Stimulated activated naive B cell treated with anti-CD40 and anti-IgM and Interleukin-4, amounts not matched to agents 10 μg/mL and 1 μg/mL and 100 μg/mL, for 72 hours (primary cell): Measurements from ENCODE around the gene PROM1.

ENCODE experiments used
- ATAC-seq, 2 donors: fragments of 150-1000 bp; cut with Tn5 transposase; replicated peaks; 2 replicates each; pipeline ENCODE4 v1.10.0; 2021; ENCODE audit warnings: moderate library complexity in 1 of 2
- DNase-seq: peaks from one replicate; pipeline ENCODE4 v3.0.0; 2021
- H3K27ac Mint-ChIP-seq: one replicate; pipeline ENCODE4 v1.8.0; 2022; ENCODE audit warnings: mild to moderate bottlenecking, mixed read lengths
- H3K27me3 Mint-ChIP-seq, 2 donors: one replicate each; pipeline ENCODE4 v1.8.0; 2022; ENCODE audit warnings: mixed read lengths in 2 of 2
- H3K36me3 Mint-ChIP-seq, 2 donors: one replicate each; pipeline ENCODE4 v1.8.0; 2022; ENCODE audit warnings: mixed read lengths in 2 of 2, mild to moderate bottlenecking in 1 of 2
- H3K4me1 Mint-ChIP-seq, 2 donors: one replicate each; pipeline ENCODE4 v1.8.0; 2022; ENCODE audit warnings: mixed read lengths in 2 of 2, mild to moderate bottlenecking in 1 of 2
- H3K4me3 Mint-ChIP-seq, 2 donors: one replicate each; pipeline ENCODE4 v1.8.0; 2022; ENCODE audit warnings: mild to moderate bottlenecking in 2 of 2, mixed read lengths in 2 of 2, moderate library complexity in 1 of 2
- H3K9me3 Mint-ChIP-seq, 2 donors: one replicate each; pipeline ENCODE4 v1.8.0; 2022; ENCODE audit warnings: mixed read lengths in 2 of 2, mild to moderate bottlenecking in 1 of 2

PROM1 gene

DNA sequence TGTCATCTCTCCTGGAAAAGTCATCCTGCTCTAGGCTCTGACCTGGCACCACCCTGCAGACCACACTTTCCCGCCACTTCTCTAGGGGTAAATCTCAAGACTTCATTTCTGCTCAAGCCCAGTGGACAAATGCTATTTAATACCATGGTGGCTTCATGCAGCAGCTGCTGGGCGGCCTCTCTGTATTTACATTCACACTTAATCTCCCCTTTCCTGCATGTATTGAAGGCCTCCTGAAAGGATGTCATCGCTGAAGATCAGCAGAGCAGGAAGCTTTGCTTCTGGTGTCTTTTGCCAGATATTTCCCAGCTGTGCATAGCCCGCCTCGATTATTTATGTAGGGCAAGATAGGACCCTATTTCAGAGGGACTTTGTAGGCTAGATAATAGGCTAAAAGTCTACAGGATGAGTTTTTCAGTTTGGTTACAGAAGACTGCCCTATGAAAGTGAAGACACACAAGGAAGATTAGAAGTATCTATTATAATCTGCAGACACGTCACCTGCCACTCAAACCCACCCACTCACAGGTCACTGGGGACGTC lies 17.2 kb downstream of the PROM1 start:
- Mint-ChIP-seq H3K27me3 (peaks cover 0 to 11% of the 10 kb centered on the region in 2 donors), H3K9me3 (peaks cover 3 to 5% of the 10 kb centered on the region in 2 donors), H3K4me3 (no peak overlapping the region), H3K27ac (no peak overlapping the region), H3K36me3 (peaks cover 1 to 4% of the 10 kb centered on the region in 2 donors), H3K4me1 (peaks cover 2 to 4% of the 10 kb centered on the region in 2 donors)
- no peak for ATAC-seq
- DNase-seq, result no peak

DNA sequence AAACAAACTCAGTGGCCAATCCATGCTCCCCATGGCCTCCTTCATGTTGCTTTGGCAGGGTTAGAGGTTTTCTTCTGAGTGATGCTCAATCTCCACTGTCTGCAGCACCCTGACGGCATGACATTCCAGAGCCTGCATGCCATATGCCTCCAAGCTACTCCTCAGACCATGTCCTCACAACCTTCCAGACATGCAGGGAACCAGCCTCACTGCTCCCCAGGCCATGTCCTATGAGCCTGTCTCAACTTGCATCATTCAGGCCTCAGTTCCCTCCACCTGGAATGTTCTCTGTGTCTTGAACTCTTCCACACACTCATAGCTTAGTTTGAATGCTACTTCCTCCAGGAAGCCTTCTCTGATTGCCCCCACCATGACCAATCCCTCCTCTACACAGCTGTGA lies 18.8 kb downstream of the PROM1 start:
- Mint-ChIP-seq H3K4me3 (no peak overlapping the region), H3K9me3 (peaks cover 3 to 5% of the 10 kb centered on the region in 2 donors), H3K27ac (no peak overlapping the region), H3K36me3 (peaks cover 1 to 4% of the 10 kb centered on the region in 2 donors), H3K27me3 (peaks cover 0 to 6% of the 10 kb centered on the region in 2 donors), H3K4me1 (peaks cover 0 to 1% of the 10 kb centered on the region in 2 donors)
- ATAC-seq, result no peak
- no peak for DNase-seq

DNA sequence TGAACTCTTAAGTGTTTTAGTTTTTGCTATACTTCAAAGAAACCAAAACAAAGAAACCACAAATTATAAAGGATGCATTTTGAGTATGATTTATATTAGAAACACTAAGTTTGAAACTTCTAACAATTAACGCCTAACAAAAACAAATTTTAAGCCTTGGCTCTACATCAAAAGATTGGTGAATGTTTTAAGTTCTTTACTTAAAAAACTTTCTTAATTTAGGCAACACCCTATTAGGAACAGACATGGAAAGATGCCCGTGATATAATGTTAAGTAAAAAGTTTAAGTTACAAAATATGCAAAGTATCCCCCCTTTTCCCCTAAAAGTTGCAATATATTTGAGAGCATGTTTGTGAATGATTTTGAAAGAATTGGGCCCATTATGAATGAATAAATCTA lies 21.2 kb downstream of the PROM1 start:
- ATAC-seq (no peak), DNase-seq (no peak)
- Mint-ChIP-seq H3K27ac (no peak overlapping the region), H3K36me3 (peaks cover 1 to 4% of the 10 kb centered on the region in 2 donors), H3K4me3 (no peak overlapping the region), H3K9me3 (peaks cover 3 to 5% of the 10 kb centered on the region in 2 donors), H3K4me1 (peaks cover 0 to 1% of the 10 kb centered on the region in 2 donors), H3K27me3 (peaks cover 0 to 6% of the 10 kb centered on the region in 2 donors)

DNA sequence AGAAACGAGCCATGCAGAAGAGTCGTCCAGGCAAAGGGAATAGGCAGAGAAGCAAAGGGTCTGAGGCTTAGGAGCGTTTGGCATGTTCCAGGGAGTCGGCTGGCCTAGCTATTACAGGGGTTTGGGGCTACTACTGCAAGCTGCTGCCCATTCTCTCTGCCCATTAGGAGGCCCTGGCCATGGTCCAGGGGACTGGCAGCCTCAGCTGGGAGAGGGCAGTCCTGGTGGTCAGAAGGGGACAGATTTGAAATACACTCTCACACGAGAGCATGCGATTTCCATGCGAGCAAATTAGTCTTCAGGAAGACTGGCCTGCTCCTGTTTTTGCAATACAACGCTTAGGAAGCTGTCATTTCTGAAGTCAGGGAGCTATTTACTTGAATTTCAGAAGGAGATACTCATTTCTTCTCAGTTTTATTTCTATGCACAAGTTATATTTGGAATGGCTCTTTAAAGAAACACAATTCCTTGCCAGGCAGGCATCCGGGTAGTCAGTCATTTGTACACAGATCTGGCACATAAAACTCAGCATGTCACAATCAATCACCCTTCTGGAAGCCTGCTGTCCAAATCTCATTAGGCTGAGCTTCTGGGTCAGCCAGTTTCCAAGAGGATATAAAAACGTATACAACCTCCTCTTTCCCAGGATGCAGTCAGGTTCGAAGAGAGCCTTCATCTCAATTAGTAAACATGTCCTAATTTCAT lies 27.0 kb downstream of the PROM1 start:
- Mint-ChIP-seq H3K9me3 (no peaks in the 10 kb centered on the region), H3K36me3 (no peaks in the 10 kb centered on the region), H3K4me3 (no peak overlapping the region), H3K27ac (no peak overlapping the region), H3K27me3 (peaks cover 20 to 31% of the 10 kb centered on the region in 2 donors), H3K4me1 (peaks cover 17 to 22% of the 10 kb centered on the region in 2 donors)
- DNase-seq (no peak), ATAC-seq (no peak)

DNA sequence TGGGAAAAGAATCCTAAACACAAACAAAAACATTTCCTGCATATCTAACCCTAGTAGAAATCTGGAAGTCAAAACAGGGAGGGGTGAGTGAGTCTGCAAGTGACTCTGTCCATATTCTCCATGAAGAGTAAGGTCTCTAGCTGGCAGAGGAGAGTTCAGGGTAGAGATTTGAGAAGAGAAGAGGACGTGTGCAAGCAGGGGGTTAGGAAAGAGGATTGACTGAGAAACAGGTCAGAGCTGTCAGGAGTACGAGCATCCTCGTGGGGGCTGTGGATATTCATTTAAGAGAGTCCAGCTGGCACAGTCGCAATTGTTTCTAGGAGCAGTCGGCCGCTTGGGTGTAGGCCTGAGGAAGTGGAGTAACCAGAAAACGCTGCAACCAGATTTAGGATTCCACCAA lies 27.9 kb downstream of the PROM1 start:
- Mint-ChIP-seq H3K9me3 (no peaks in the 10 kb centered on the region), H3K36me3 (no peaks in the 10 kb centered on the region), H3K4me3 (no peak overlapping the region), H3K4me1 (peaks cover 17 to 22% of the 10 kb centered on the region in 2 donors), H3K27me3 (peaks cover 20 to 34% of the 10 kb centered on the region in 2 donors), H3K27ac (no peak overlapping the region)
- DNase-seq (no peak), ATAC-seq (no peak)

DNA sequence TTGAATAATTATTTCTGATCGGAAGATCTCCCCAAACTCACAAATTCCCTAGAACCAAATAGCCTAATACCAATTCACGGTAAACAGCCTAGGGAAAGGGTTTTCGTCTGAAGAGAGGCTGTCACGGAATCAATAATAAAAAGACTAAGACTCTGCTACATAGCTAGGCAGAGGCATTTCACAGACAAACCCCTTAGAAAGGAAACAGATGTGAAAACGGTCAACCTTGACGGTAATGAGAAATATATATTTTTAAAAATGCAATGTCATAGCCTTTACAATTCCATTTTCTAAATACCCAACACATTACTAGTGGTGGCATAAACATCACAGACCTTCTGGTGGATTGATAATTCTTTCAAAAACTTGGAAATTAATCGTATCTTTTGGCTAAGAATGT lies 28.4 kb downstream of the PROM1 start:
- ATAC-seq (peak; percentile 45 to 52), DNase-seq (no peak)
- H3K27me3 Mint-ChIP-seq, result peaks cover 20 to 34% of the 10 kb centered on the region in 2 donors
- H3K4me3 Mint-ChIP-seq, result peak overlapping the region in 1 of 2 donors; percentile 24
- no peaks in the 10 kb centered on the region for H3K9me3 Mint-ChIP-seq
- H3K27ac Mint-ChIP-seq, result no peak overlapping the region
- H3K4me1 Mint-ChIP-seq, result peaks cover 17 to 22% of the 10 kb centered on the region in 2 donors
- H3K36me3 Mint-ChIP-seq, result no peaks in the 10 kb centered on the region

DNA sequence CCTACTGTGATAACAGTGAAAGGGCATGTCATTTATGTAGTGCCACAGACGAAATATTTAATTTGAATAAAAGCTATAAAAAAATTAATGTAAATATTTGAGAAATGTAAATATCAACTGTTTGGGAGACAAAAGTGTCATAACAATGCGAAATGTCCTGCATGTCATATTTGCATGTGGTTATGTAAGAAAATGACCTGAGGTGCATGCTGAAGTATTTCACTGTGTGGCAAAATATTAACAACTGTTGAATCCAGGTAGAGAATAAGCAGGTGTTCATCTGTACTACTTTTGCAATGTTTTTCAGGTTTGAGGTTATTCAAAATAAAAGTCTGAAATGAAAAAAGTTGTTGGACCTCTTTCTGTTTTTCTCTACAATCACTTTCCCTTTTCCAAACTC lies 30.9 kb downstream of the PROM1 start:
- no peaks in the 10 kb centered on the region for H3K36me3 Mint-ChIP-seq
- no peaks in the 10 kb centered on the region for H3K9me3 Mint-ChIP-seq
- H3K27ac Mint-ChIP-seq, result no peak overlapping the region
- H3K27me3 Mint-ChIP-seq, result peaks cover 20 to 34% of the 10 kb centered on the region in 2 donors
- no peak overlapping the region for H3K4me3 Mint-ChIP-seq
- DNase-seq (no peak), ATAC-seq (no peak)
- H3K4me1 Mint-ChIP-seq, result peaks cover 17 to 22% of the 10 kb centered on the region in 2 donors

DNA sequence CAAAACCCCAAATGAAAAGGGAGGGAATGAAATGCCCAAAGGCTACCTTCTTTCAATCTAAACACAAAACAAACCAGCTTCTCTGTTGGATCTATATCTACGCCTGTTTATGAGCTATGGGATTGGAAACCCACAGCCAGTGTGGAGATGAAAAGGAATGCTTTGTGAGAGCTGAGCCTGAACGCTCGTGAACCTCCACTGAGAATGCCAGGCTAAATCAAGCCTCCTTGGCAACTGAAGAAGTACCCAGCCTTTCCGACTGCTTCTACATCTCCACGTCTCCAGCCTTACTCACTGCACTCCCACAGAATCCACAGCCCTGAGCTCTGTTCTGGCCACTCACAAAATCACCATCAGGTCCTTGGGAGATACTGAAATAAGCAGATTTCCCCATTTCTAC lies 31.8 kb downstream of the PROM1 start:
- DNase-seq (no peak), ATAC-seq (no peak)
- no peak overlapping the region for H3K4me3 Mint-ChIP-seq
- H3K27ac Mint-ChIP-seq, result no peak overlapping the region
- H3K36me3 Mint-ChIP-seq, result no peaks in the 10 kb centered on the region
- H3K9me3 Mint-ChIP-seq, result no peaks in the 10 kb centered on the region
- peaks cover 20 to 34% of the 10 kb centered on the region in 2 donors for H3K27me3 Mint-ChIP-seq
- H3K4me1 Mint-ChIP-seq, result peaks cover 17 to 22% of the 10 kb centered on the region in 2 donors

DNA sequence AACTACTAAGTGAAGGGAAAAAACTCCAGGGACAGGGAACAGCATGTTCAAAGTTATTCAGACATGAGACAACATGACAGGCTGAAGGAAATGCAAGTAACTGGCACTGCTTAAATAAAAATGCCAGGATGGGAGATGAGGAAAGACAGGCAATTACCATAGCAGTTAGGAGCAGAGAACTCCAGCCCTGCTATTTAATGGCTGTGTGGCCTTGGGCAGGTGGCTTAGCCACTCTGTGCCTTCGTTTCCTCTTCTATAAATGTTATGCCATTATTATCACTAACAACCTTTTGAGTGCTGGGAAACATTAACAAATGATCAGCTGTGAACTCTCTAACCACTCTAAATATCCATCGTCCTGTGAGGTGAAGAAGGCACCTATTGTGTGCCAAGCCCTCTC lies 32.7 kb downstream of the PROM1 start:
- Mint-ChIP-seq H3K4me3 (no peak overlapping the region), H3K27me3 (peaks cover 14 to 29% of the 10 kb centered on the region in 2 donors), H3K9me3 (no peaks in the 10 kb centered on the region), H3K27ac (no peak overlapping the region), H3K36me3 (no peaks in the 10 kb centered on the region), H3K4me1 (peaks cover 13 to 16% of the 10 kb centered on the region in 2 donors)
- DNase-seq (no peak), ATAC-seq (no peak)

DNA sequence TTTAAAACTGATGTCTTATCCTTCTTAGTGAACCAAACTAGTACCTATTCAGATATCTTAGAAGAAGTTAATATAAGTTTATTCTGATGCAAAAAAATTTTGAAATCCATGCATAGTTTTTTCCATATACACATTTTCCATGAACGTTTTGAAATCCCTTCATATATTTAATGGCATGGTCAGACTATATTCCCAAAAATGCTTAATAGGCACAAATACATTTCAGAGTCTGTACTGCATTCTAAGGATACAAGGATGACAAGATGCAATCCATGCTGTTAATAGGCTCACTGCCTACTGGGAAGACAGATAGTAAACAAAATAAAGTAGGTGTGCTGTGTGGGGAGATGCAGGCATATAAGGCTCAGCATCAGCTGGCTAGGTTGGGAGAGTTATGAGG lies 33.2 kb downstream of the PROM1 start:
- no peaks in the 10 kb centered on the region for H3K36me3 Mint-ChIP-seq

DNA sequence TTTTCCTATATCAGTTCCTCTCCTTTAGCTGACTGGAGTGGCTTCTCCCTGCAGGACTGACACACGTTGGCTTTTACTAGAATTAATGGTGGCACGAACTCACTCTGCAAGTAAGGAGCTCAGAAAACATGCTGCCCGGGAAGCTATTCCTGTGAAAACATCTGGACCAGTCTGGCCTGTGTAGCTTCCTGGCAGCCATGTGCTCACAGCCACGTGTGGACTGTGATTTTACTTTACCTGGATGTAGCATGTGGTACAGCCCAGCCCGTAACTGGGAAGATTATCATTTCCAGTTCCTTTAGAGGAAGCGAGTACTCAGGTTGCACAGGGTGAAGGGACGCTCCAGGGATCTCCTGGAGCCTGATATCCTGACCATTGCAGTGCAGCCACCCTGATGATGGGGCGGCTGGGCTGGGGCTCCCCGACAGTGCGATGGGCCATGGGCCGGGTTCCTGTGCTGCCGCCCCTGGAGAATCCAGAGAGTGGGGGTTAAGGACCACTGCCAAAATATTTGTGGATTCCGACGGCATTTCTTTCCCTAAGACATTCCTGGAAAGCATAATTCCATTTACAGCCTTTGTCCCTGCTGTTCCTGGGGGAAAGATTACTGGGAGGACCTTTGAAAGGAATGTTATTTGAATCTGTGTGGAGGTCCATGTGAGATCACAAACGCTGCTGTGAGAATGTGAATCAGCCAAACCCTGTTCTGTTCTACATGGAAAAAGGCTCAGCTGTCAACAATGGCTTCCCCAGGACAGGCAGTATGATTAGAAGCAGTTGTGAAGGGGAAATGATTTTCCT lies 35.0 kb downstream of the PROM1 start:
- DNase-seq, result no peak
- Mint-ChIP-seq H3K9me3 (no peaks in the 10 kb centered on the region), H3K36me3 (no peaks in the 10 kb centered on the region), H3K4me1 (no peaks in the 10 kb centered on the region), H3K4me3 (no peak overlapping the region), H3K27ac (no peak overlapping the region), H3K27me3 (peaks cover 2 to 11% of the 10 kb centered on the region in 2 donors)
- ATAC-seq, result no peak

More for the DNA sequence above, 33.2 kb downstream of the PROM1 start:
- Mint-ChIP-seq H3K27me3 (peaks cover 9 to 24% of the 10 kb centered on the region in 2 donors), H3K9me3 (no peaks in the 10 kb centered on the region), H3K27ac (no peak overlapping the region), H3K4me3 (no peak overlapping the region), H3K4me1 (peaks cover 8 to 11% of the 10 kb centered on the region in 2 donors)
- DNase-seq (no peak), ATAC-seq (no peak)

DNA sequence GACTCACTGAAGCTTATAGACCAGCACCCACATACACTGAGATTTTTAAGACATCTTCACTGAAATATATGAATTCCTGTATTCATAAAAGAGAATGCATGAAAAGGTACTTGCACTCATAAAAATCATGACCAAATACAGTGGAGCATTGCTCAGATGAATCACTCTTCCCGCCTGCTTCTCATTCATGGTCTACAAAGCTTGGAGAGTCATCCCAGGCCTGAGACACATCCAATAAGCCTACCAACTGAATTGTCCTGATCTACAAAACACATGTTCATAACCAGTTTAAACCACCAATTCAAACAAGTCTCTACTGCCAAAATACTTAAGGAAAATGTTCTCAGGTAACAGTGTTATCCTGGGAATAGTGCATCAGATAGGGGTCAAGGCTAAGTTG lies 38.1 kb downstream of the PROM1 start:
- Mint-ChIP-seq H3K27me3 (no peaks in the 10 kb centered on the region), H3K4me3 (no peak overlapping the region), H3K9me3 (no peaks in the 10 kb centered on the region), H3K27ac (no peak overlapping the region), H3K36me3 (no peaks in the 10 kb centered on the region), H3K4me1 (no peaks in the 10 kb centered on the region)
- ATAC-seq (no peak), DNase-seq (no peak)

DNA sequence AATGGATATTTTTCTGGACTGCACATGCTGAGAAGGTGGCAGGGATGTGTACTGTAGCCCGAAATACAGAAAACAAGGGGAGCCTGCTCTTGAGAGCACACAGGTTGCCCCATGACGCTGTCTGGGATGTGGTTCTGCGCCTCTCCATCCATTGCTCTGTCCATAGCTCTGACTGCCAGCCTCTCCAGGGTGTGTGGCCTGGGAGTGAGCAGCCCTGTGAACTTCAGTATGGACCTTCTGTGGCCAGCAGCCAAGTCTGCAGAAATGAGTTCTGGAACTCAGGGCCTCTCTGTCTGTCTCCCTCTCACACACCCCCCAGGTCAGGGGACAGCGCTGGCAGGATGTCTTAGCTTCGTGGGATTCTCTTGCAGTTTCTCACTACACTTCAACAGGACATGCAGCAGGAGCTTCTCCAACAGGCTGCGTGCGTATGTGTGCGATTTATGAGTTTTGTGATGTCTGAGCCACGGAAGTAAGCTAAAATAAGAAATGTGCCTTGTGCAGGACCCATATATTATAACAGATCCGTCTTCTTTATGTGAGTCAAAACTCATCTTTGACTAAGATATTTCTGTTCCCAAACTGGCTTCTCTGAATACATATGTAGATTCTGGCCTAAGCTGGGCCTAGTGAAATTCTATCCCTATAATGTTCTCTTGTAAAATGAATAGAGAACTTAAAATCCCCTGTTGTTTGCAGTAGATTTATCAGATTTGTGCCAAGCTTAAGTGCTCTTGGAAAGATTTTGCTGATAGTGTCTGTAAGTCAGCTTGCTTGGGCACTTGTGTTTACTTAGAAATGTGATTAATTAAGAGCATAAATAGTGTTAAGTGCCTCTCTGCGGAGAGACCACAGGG lies 40.0 kb downstream of the PROM1 start:
- Mint-ChIP-seq H3K27ac (no peak overlapping the region), H3K9me3 (no peaks in the 10 kb centered on the region), H3K4me3 (no peak overlapping the region), H3K27me3 (no peaks in the 10 kb centered on the region), H3K36me3 (no peaks in the 10 kb centered on the region), H3K4me1 (no peaks in the 10 kb centered on the region)
- ATAC-seq, result no peak
- no peak for DNase-seq

DNA sequence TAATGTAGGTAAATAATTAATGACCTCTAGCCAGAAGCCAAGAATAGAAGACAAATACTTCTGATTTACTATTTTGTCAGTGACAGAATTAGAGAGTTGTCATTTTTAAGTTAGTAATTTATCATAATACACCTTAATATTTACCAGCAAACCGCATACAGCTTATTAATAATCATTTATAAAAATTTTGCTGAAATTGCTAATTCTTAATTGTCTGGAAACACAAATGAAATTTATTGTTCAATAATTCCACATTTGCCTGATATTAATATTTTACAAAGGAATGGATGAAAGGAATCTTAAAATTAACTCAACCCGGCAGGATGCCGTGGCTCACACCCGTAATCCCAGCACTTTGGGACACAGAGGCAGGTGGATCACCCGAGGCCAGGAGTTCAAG lies 44.7 kb downstream of the PROM1 start:
- ATAC-seq (no peak), DNase-seq (no peak)
- Mint-ChIP-seq H3K27me3 (no peaks in the 10 kb centered on the region), H3K9me3 (no peaks in the 10 kb centered on the region), H3K4me3 (no peak overlapping the region), H3K36me3 (no peaks in the 10 kb centered on the region), H3K4me1 (peaks cover 0 to 4% of the 10 kb centered on the region in 2 donors), H3K27ac (no peak overlapping the region)
